Activated gamma-delta T cell (primary cell): ENCODE data around the gene MYH15.

Experiments used
- DNase-seq: peaks from one replicate; lab custom pipeline; 2025; lab: John Stamatoyannopoulos, UW

The MYH15 gene

GRCh38 chr3:108509871-108510270, 525 bp downstream of the MYH15 start:
- DNase-seq: no peak

GRCh38 chr3:108509263-108509662, 1.1 kb downstream of the MYH15 start:
- no peak for DNase-seq

GRCh38 chr3:108507902-108508301, 2.5 kb downstream of the MYH15 start:
- no peak for DNase-seq

- DNase-seq: no peak
Measured at GRCh38 chr3:108505811-108506210, 4.6 kb downstream of the MYH15 start.

- no peak for DNase-seq
Measured at GRCh38 chr3:108503722-108504121, 6.7 kb downstream of the MYH15 start.

GRCh38 chr3:108501535-108501934, 8.9 kb downstream of the MYH15 start:
- no peak for DNase-seq

- no peak for DNase-seq
Measured at GRCh38 chr3:108500728-108501127, 9.7 kb downstream of the MYH15 start.

GRCh38 chr3:108497271-108497670, 13.1 kb downstream of the MYH15 start:
- DNase-seq: no peak

GRCh38 chr3:108495717-108496116, 14.7 kb downstream of the MYH15 start:
- no peak for DNase-seq

GRCh38 chr3:108494906-108495531, 15.4 kb downstream of the MYH15 start:
- DNase-seq: no peak

GRCh38 chr3:108493862-108494261, 16.5 kb downstream of the MYH15 start:
- no peak for DNase-seq

GRCh38 chr3:108491456-108491855, 18.9 kb downstream of the MYH15 start:
- DNase-seq: no peak

- no peak for DNase-seq
Measured at GRCh38 chr3:108489776-108490175, 20.6 kb downstream of the MYH15 start.

GRCh38 chr3:108488631-108489030, 21.8 kb downstream of the MYH15 start:
- DNase-seq: no peak

- DNase-seq: no peak
Measured at GRCh38 chr3:108487439-108487838, 23.0 kb downstream of the MYH15 start.

GRCh38 chr3:108486941-108487340, 23.5 kb downstream of the MYH15 start:
- DNase-seq: no peak

- DNase-seq: no peak
Measured at GRCh38 chr3:108486338-108486737, 24.1 kb downstream of the MYH15 start.

GRCh38 chr3:108485146-108485545, 25.2 kb downstream of the MYH15 start:
- DNase-seq: no peak

- no peak for DNase-seq
Measured at GRCh38 chr3:108479224-108479623, 31.2 kb downstream of the MYH15 start.

- no peak for DNase-seq
Measured at GRCh38 chr3:108477511-108478147, 32.8 kb downstream of the MYH15 start.

- no peak for DNase-seq
Measured at GRCh38 chr3:108475220-108475782, 35.1 kb downstream of the MYH15 start.

GRCh38 chr3:108474581-108474980, 35.8 kb downstream of the MYH15 start:
- DNase-seq: no peak

- no peak for DNase-seq
Measured at GRCh38 chr3:108473711-108474110, 36.7 kb downstream of the MYH15 start.
